ENCODE data around the gene YRDC. TPM values are rescaled to one million over a fixed set of nuclear protein-coding genes. Genes with fewer than 3 reads are reported as not detected.

YRDC gene
- total and polyA plus RNA-seq, 2 donors (not counting 3 experiments of a cell fraction or from before 2014, with no cell fraction given): 19.2 to 20.5 TPM

DNA sequence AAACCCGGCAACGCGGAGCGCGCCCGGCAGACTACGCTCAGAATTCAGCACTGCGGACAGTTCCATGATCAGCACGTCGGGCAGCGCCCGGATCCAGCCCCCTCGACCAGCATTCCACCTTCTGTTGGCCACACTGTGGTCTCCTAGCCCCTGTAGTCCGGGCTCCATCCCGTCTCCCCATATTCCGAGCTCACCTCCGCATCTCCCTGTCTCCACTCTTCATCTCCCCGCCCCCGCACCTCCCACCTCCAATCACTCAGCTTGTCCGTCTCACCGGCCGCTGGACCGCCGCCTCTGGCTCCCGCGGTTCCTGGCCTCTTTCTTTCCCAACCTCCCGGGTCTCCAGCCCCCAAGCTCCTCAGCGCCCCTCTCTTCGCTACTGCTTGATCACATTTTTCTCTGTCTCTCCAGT, 43.6 kb downstream of the YRDC start:
- peak; percentile 21 for DNase-seq (ENCODE audit: low read depth, low spot score)
- intact Hi-C loops (cut with micrococcal nuclease): no loop called here

More for the DNA sequence above, 43.6 kb downstream of the YRDC start:
- Histone ChIP-seq H3K9me1 (replicated peaks; ENCODE audit: control insufficient read depth, extremely low read depth, insufficient read depth, low read length) (no peaks in the 10 kb centered on the region), H3K9ac (replicated peaks; ENCODE audit: extremely low read depth, insufficient read depth, low read length) (no peak overlapping the region), H3K27ac (ENCODE audit: insufficient read depth, low read depth, low read length) (no peak overlapping the region), H3K4me2 (ENCODE audit: insufficient read depth, low read length) (no peak overlapping the region), H3K9me3 (replicated peaks; ENCODE audit: control insufficient read depth, insufficient read depth, low read length) (no peaks in the 10 kb centered on the region), H3K4me3 (replicated peaks in 1 of 3; ENCODE audit: insufficient read depth in 1 of 3, low read depth in 1 of 3, low read length in 3 of 3) (no peak overlapping the region), H3K36me3 (ENCODE audit: control insufficient read depth in 2 of 2, extremely low read depth in 1 of 2, insufficient read depth in 2 of 2, low read length in 2 of 2) (no peaks in the 10 kb centered on the region), H3K27me3 (ENCODE audit: control insufficient read depth in 2 of 2, insufficient read depth in 2 of 2, low read length in 2 of 2) (peaks cover 25 to 36% of the 10 kb centered on the region in 2 experiments), H4K20me1 (replicated peaks; ENCODE audit: control insufficient read depth, extremely low read depth, insufficient read depth, low read length) (no peaks in the 10 kb centered on the region), H3K4me1 (ENCODE audit: control insufficient read depth, extremely low read depth, insufficient read depth, low read length) (no peaks in the 10 kb centered on the region), H2AFZ (ENCODE audit: low read depth, low read length) (no peak overlapping the region), H3K79me2 (ENCODE audit: control insufficient read depth, insufficient read depth, low read length) (no peaks in the 10 kb centered on the region)
- dilution Hi-C loops (cut with MboI; ENCODE audit: extremely low pct_ligation_motif_present, low sequenced_read_pairs): no loop called here
- peak; percentile 33 for FAIRE-seq
- ChIA-PET CTCF (no interaction called here), POLR2A (no interaction called here)
- BruUV-seq (replicated peaks): no TSS peak
- TF ChIP-seq EZH2 (IDR thresholded peaks at IDR 0.05; ENCODE audit: borderline replicate concordance, low read depth, low read length, severe bottlenecking): no peak
- no peak for TF ChIP-seq JUN (IDR thresholded peaks at IDR 0.05; ENCODE audit: borderline replicate concordance, insufficient read depth, insufficient read length, low read depth)
- no peak for TF ChIP-seq GATA2 (IDR thresholded peaks at IDR 0.05; ENCODE audit: insufficient read depth, insufficient read length, low read depth, low read length)
- TF ChIP-seq, protein P1, sequence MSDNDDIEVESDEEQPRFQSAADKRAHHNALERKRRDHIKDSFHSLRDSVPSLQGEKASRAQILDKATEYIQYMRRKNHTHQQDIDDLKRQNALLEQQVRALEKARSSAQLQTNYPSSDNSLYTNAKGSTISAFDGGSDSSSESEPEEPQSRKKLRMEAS (IDR thresholded peaks at IDR 0.05; ENCODE audit: insufficient read depth, insufficient read length): no peak
- TF ChIP-seq POLR2AphosphoS5 (IDR thresholded peaks at IDR 0.05; ENCODE audit: insufficient read depth, low read depth, low read length): no peak
- no peak for TF ChIP-seq MYC (IDR thresholded peaks at IDR 0.05; ENCODE audit: low read depth, low read length)
- no peak for TF ChIP-seq POLR2A (IDR thresholded peaks at IDR 0.05; ENCODE audit: low read depth, low read length)
- TF ChIP-seq, protein P2, sequence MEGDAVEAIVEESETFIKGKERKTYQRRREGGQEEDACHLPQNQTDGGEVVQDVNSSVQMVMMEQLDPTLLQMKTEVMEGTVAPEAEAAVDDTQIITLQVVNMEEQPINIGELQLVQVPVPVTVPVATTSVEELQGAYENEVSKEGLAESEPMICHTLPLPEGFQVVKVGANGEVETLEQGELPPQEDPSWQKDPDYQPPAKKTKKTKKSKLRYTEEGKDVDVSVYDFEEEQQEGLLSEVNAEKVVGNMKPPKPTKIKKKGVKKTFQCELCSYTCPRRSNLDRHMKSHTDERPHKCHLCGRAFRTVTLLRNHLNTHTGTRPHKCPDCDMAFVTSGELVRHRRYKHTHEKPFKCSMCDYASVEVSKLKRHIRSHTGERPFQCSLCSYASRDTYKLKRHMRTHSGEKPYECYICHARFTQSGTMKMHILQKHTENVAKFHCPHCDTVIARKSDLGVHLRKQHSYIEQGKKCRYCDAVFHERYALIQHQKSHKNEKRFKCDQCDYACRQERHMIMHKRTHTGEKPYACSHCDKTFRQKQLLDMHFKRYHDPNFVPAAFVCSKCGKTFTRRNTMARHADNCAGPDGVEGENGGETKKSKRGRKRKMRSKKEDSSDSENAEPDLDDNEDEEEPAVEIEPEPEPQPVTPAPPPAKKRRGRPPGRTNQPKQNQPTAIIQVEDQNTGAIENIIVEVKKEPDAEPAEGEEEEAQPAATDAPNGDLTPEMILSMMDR (IDR thresholded peaks at IDR 0.05; ENCODE audit: extremely low read depth in 1 of 2, insufficient read depth in 1 of 2, low read depth in 1 of 2, low read length in 2 of 2): no peak
- TF ChIP-seq FOS (IDR thresholded peaks at IDR 0.05; ENCODE audit: borderline replicate concordance, insufficient read depth, low read length): no peak

Measured in endothelial cell of umbilical vein (primary cell).